ENCODE results near the gene ABHD16A. TPM values are rescaled to one million over a fixed set of nuclear protein-coding genes. Genes with fewer than 3 reads are reported as not detected.

ABHD16A gene
- total and polyA plus RNA-seq, 8 donors = 15.1 to 122 (median 46.8) TPM

- peak in 1 of 2 donors; percentile 24 for DNase-seq
- H3K27ac ChIP-seq = no peak within 1 kb of the TSS
- TF ChIP-seq POLR2AphosphoS5 (IDR thresholded peaks at IDR 0.05) = no peak
- no peak for TF ChIP-seq CTCF (IDR thresholded peaks at IDR 0.05)
- TF ChIP-seq POLR2A (IDR thresholded peaks at IDR 0.05) = no peak
- no peak for TF ChIP-seq EP300 (IDR thresholded peaks at IDR 0.05)
- no peaks in the 10 kb centered on the region for H3K36me3 ChIP-seq
- H3K4me1 ChIP-seq = peaks cover 0 to 25% (median 12%) of the 10 kb centered on the region in 4 donors
- H3K4me3 ChIP-seq = no peak within 1 kb of the TSS
- WGBS, 5 donors = 63 to 86% (median 83%) methylated on average over 11 to 16 of the region's 16 CpGs
- H3K9me3 ChIP-seq = no peaks in the 10 kb centered on the region
- H3K27me3 ChIP-seq = peaks cover 0 to under 1% (median 0%) of the 10 kb centered on the region in 3 donors
- intact Hi-C loops (cut with DNase I; ENCODE audit: low total_unique reads) = no loop called here
Observed at GRCh38 chr6:31715022-31715958, 12.2 kb upstream of the ABHD16A start, which contains the start of gene LY6G6D. LY6G6D (plus strand) TSS chr6:31715348; CDS start chr6:31715356, 8 bp downstream.

GRCh38 chr6:31713991-31714684 lies 11.0 kb upstream of the ABHD16A start:
- H3K9me3 ChIP-seq = no peaks in the 10 kb centered on the region
- H3K4me3 ChIP-seq = no peak overlapping the region
- H3K27ac ChIP-seq = no peak overlapping the region
- peaks cover 0 to 24% (median 12%) of the 10 kb centered on the region in 4 donors for H3K4me1 ChIP-seq
- TF ChIP-seq POLR2AphosphoS5 (IDR thresholded peaks at IDR 0.05) = no peak
- no peak for TF ChIP-seq CTCF (IDR thresholded peaks at IDR 0.05)
- TF ChIP-seq POLR2A (IDR thresholded peaks at IDR 0.05) = no peak
- TF ChIP-seq EP300 (IDR thresholded peaks at IDR 0.05) = no peak
- 37 to 51% (median 47%) methylated on average over 5 of the region's 5 CpGs for WGBS, 5 donors
- intact Hi-C loops (cut with DNase I; ENCODE audit: low total_unique reads) = no loop called here
- no peak for DNase-seq
- peaks cover 0 to 4% (median 0%) of the 10 kb centered on the region in 3 donors for H3K27me3 ChIP-seq
- no peaks in the 10 kb centered on the region for H3K36me3 ChIP-seq

GRCh38 chr6:31713465-31713864 lies 10.3 kb upstream of the ABHD16A start:
- no peak for DNase-seq
- Histone ChIP-seq H3K4me3 (no peak overlapping the region), H3K27ac (no peak overlapping the region), H3K27me3 (peaks cover 0 to 4% (median 0%) of the 10 kb centered on the region in 3 donors), H3K4me1 (peaks cover 0 to 17% (median 10%) of the 10 kb centered on the region in 4 donors), H3K9me3 (no peaks in the 10 kb centered on the region), H3K36me3 (no peaks in the 10 kb centered on the region)
- WGBS, 5 donors = 62 to 82% (median 75%) methylated on average over 4 of the region's 4 CpGs
- no peak for TF ChIP-seq CTCF (IDR thresholded peaks at IDR 0.05)
- no peak for TF ChIP-seq EP300 (IDR thresholded peaks at IDR 0.05)
- no peak for TF ChIP-seq POLR2AphosphoS5 (IDR thresholded peaks at IDR 0.05)
- no peak for TF ChIP-seq POLR2A (IDR thresholded peaks at IDR 0.05)
- intact Hi-C loops (cut with DNase I; ENCODE audit: low total_unique reads) = no loop called here

- Histone ChIP-seq H3K27ac (no peak overlapping the region), H3K9me3 (no peaks in the 10 kb centered on the region), H3K36me3 (no peaks in the 10 kb centered on the region), H3K4me3 (no peak overlapping the region), H3K27me3 (peaks cover 0 to 4% (median 0%) of the 10 kb centered on the region in 3 donors), H3K4me1 (peaks cover 0 to 10% (median under 1%) of the 10 kb centered on the region in 4 donors)
- no peak for DNase-seq
- intact Hi-C loops (cut with DNase I; ENCODE audit: low total_unique reads) = no loop called here
- TF ChIP-seq CTCF (IDR thresholded peaks at IDR 0.05) (peak in 1 of 7 experiments; percentile 19), POLR2AphosphoS5 (IDR thresholded peaks at IDR 0.05) (no peak), POLR2A (IDR thresholded peaks at IDR 0.05) (no peak)
- WGBS, 5 donors = 70 to 83% (median 77%) methylated on average over 8 of the region's 8 CpGs
Observed at GRCh38 chr6:31712296-31712695, 9.2 kb upstream of the ABHD16A start.
